CD4-positive, alpha-beta T cell treated with Interferon alpha-2 for 1 hour (primary cell): ENCODE measurements around the gene SRSF1.
"Not testable (repeated sequence)": the region's sequence is repeated elsewhere in the genome, so short reads cannot be mapped to it uniquely, and the experiment has no call there.

Experiments used
- DNase-seq, 2 donors: peaks; one replicate each; pipeline ENCODE4 v3.0.0-alpha.2; 2020 to 2022

Gene SRSF1

GRCh38 chr17:57963149-57963511, 43.9 kb downstream of the SRSF1 start:
- DNase-seq: no peak

DNA sequence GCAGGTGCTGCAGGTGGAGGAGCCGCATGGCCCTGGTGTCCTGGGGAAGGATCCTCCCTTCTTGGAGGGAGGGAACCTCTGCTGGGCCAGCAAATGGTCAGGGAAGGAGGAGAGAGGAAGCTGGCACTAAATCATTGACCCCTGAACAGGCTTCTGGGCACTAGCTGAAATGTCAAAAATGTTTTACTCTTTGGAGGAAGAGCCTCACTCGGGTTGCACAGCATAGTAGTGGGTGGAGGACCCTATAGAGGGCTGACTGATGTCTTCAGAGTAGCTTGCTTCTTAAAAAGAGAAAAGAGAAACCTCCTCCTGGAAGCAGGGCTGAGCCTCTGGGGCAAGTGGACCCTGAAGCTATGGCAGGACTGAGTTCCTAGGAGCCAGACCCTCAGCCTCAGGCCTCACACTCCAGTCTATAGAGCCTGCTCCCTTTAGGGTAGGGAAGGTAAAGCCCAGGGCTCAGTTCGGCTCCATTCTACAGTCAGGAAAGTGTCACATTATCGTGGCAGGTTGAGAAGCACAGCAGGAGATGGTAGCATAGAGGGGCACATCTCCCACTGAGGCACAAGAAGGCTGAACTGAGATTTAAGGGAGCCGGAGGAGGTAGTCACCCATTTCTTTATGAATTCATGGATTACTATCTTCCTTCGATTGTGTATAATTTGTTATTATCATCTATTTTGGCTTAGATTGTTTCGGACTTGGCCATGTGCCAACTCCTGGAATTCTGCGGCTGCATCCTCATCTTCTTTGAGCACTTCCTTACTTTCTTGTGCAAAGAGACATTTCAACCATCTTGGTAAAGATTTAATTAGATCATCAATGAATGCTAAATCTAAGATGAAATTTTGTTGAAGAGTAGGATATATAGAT, 44.5 kb downstream of the SRSF1 start:
- no peak for DNase-seq

GRCh38 chr17:57959929-57960328, 47.1 kb downstream of the SRSF1 start:
- no peak for DNase-seq

DNA sequence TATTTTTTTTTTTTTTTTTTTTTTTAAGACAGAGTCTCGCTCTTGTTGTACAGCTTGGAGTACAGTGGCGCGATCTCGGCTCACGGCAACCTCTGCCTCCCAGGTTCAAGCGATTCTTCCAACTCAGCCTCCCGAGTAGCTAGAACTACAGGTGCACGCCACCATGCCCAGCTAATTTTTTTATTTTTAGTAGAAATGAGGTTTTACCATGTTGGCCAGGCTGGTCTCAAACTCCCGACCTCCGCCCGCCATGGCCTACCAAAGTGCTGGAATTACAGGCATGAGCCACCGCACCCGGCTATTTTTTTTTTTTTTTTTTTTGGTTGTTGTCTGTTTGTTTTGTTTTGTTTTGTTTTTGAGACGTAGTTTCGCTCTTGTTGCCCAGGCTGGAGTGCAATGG, 48.7 kb downstream of the SRSF1 start:
- not testable (repeated sequence) for DNase-seq

DNA sequence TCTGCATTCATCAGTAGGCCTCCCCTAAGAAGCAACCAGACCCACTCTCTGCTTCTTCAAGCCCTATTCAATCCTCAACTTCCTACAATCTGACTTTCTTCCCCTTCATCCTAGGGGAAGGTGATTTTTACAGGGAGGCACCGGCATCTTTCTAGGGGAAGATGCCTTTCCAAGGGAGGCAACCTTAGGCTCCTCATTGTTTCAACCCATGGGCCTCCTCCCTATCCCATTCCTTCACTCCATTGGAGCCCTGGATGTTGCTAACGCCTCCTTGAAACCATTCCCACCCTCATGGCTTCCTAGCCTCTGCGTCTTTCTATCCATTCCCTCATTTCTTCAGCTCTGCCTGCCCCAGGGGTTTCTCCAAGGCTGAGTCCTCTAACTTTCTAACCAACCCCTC, 49.2 kb downstream of the SRSF1 start:
- DNase-seq: no peak

- no peak for DNase-seq
Measured at GRCh38 chr17:57957120-57957850, 49.8 kb downstream of the SRSF1 start.

DNA sequence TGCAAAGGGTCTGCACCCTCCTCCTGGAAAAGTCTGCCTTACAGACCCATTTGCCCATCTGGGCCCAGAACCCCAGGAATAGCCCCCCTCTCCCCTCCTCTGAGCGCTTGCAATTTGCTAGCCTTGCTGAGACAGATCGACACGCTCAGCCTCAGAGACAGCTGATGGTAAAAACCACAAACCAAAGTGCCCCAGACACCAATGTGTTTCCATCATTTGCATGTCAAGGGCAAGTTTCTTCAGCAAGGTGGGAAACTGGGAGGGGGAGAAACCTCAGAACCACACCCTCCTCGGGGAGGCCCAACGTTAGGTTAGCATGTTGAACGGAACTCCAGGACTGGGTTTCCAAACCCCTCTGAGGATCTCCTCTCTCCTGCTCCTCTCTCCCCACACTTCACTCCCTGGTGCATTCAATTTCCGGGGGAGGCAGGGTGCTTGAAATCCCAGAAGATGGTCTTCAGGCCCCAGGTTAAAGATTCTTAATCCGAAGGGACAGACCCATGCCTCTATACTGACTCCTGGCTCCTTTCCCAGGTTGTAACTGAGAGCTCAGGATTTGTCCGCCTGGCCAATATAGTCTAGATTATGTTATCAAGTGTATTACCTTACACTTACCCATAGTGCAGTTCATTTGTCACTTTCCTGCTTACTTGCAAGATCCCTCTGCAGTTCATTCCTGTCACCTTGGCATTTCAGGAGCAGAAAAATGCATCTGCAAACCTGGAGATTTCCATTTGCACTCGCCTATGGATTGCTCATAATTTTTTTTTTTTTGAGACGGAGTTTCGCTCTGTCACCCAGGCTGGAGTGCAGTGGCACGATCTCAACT, 50.5 kb downstream of the SRSF1 start:
- peak; percentile 32 to 54 for DNase-seq

GRCh38 chr17:57955183-57955931, 51.7 kb downstream of the SRSF1 start, which contains the start of gene CUEDC1:
CUEDC1 (minus strand) TSS chr17:57955412; CDS start chr17:57885564, 69,848 bp downstream.
- peak; percentile 60 to 70 for DNase-seq

GRCh38 chr17:57954397-57955182, 52.5 kb downstream of the SRSF1 start:
- DNase-seq: no peak

DNA sequence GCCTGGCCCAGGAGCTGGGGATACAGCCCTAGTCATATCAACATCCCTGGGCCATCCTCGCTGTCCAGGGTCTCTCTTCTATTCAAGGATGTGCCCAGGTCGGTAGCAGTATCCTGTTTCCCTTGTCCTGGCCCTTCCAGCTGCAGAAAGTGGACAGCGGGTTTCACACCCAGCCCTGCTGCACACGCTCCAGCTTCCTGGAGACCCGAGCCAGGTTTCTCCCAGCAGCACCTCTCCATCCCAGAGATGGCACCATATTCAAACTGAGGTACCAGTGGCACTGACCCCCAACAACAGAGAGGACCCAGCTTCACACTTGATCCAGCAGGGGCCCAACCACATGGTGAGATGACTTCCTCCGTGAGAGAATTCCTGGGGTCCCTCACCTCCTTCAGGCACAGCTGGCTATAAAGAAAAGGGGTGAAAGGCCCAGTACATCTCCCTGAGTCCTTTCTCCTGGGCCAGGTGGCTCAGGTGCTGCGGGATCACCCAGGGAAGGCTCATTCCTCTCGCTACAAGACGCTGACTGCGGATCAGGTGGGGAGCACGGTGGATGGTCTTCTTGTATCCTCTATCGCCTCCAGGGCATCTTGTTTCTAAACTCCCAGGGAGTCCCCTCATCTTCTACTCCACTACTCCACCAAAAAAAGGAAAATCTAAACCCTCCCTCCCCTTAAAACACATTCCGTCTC, 53.2 kb downstream of the SRSF1 start:
- no peak for DNase-seq
